ENCODE measurements around the gene AAK1.

DNA sequence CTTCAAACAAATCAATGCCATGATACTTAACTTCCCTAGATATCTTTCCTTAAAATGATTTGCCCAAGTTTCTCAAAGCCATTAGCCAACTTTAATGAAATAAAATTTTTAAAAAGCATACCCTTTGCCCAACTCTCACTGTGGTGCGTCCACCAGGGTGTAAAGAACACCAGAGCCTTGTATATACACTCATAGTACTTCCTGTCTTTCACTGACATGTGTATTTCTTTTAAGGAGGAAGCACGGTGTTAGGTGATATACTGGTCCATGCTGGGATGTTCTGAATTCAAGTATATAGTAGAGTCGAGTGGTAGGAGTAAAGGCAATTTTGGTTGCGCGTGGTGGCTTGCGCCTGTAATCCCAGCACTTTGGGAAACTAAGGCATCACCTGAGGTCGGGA is 22.7 kb downstream of the AAK1 start:
- no peak for TF ChIP-seq CTCF (conservative IDR thresholded peaks at IDR 0.05; ENCODE audit: low read depth, low read length)
- no peak for TF ChIP-seq EZH2phosphoT487 (IDR thresholded peaks at IDR 0.05; ENCODE audit: borderline replicate concordance, low read length)
- no peak for TF ChIP-seq EZH2 (IDR thresholded peaks at IDR 0.05; ENCODE audit: low read length, unreplicated experiment)
